ENCODE results near the gene YOD1.

YOD1 gene

DNA sequence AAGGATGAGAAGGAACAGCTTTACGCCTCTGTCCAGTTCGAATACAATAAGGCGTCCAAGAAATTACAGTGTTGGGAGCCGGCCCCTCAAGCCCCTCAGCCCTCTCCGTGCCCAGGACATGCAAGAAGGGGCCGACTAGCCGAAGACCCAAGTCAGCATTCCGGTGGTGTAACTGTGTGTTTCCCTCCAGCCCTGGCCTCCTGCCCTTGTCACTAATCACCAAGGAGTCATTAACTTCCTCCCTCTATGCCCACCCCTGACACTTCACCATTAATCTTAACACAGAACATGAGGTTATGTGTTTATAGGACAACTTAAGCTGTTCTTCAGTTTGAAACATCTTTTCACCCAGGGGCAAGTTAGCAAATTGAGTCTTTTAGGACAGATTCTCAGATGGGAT is 21.2 kb upstream of the YOD1 start:
- no peak for DNase-seq (ENCODE audit: low read depth)

DNA sequence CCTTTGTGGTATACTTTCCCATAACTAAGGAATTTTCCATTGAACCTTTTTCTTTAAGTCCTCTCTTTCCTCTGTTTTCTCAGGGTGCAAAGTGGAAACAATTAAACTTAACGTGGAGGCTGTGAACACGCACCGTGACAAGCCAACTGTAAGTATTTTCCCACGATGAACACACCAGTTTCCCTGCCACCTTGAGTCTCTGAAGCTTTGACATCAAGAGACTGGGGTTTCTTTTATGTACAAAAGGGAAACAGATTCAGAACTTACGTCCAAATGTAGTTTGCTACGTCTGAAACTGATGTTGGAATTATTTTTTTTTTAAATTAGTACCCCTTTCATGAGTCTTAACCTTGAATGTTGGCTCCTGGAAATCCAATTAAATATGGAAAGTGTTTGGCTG is 20.4 kb upstream of the YOD1 start:
- DNase-seq (ENCODE audit: low read depth): no peak

DNA sequence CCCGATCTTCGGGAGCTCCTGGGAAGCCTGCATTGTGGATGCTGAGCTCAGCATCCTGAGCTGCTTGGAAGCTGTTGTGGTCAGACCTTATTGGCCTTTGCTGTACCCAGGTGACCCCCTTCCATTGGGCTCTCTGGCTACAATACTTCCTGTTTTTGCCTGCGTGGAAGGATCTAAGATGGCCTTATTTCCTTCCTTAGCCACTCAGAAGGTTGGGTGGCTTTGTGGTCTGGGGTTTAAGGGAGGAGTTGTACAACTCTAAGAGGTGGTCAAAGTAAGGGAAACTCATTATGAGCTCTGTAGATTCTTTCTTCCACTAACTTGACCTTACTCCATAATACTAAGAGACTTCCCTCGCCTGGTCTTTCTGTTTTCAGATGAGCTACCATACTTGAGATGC is 19.8 kb upstream of the YOD1 start:
- no peak for DNase-seq (ENCODE audit: low read depth)

- DNase-seq (ENCODE audit: low read depth): no peak
Observed at GRCh38 chr1:207069858-207070506, 19.0 kb upstream of the YOD1 start.

DNA sequence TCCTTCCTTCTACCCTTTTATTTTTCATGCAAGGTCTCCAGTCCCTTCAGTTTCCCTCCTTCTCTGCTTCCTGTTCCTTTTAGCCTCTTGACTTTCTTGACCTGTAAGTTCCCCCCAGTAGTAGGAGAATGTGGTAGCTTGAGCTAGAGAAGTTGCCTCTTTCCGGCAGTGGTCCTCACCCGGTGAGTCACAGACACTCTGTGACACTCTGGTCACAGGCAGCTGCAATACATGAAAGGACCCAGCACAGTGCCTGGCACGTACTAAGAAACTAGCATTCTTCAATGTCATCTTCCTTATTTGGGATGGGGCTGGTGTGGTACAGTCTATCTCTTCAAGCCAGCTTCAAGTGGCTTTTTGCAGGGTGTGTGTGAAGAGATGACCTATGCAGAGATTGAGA is 18.1 kb upstream of the YOD1 start:
- no peak for DNase-seq (ENCODE audit: low read depth)

GRCh38 chr1:207067665-207068064 is 16.7 kb upstream of the YOD1 start:
- no peak for DNase-seq (ENCODE audit: low read depth)

DNA sequence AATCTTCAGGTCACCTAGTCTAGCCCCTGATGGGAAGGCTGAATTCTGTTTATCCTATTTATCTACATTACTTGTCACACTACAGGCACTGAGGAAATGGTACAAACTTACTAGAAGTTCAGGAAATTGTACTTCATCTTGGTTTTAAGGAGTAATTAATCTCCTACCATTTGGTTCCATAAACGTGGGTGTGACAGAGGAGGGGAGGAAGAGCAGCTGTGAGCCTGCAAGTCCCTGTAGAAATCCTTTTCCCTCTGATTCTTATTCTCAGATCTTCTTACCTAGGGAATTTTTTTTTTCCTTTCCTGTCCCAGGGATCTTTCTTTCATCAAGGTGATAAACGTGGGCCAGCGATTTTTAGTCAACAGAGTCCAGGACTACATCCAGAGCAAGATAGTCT is 16.2 kb upstream of the YOD1 start:
- DNase-seq (ENCODE audit: low read depth): no peak

GRCh38 chr1:207064561-207064960 is 13.6 kb upstream of the YOD1 start:
- DNase-seq (ENCODE audit: low read depth): no peak

- no peak for DNase-seq (ENCODE audit: low read depth)
Observed at GRCh38 chr1:207063014-207063413, 12.0 kb upstream of the YOD1 start.

DNA sequence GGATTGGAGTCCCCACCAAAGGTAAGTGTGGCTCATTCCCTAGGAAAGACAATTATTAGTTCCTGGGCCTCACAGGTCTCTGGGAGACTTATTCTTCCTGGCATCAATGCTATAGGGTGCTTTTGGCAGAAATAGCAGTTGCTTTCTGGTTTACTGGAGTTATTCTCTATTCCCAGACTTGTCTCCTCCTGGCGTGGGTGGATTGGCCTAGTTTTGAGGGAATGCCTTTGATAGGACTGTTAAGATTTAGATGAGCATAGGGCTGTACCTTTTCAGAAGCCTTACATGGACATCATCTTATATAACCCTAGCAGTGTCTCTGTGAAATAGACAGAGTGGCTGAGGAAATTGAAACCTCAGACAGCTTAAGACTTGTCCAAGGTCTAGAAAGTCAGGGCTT is 11.1 kb upstream of the YOD1 start:
- DNase-seq (ENCODE audit: low read depth): no peak

DNA sequence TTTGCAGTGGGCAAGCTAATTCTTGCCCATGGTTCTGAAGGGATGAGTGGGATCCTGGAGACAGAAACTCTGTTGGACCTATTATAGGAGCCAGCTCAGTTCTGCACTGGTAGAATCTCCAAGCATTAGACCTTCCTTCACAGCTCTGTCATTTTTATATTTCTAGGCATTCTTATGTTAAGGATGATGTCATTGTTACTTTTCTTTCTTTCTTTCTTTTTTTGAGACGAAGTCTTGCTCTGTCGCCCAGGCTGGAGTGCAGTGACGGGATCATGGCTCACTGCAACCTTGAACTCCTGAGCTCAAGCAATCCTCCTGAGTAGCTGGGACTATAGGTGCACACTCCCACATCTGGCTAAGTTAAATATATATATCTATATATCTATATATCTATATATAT is 9.6 kb upstream of the YOD1 start:
- DNase-seq (ENCODE audit: low read depth): no peak

DNA sequence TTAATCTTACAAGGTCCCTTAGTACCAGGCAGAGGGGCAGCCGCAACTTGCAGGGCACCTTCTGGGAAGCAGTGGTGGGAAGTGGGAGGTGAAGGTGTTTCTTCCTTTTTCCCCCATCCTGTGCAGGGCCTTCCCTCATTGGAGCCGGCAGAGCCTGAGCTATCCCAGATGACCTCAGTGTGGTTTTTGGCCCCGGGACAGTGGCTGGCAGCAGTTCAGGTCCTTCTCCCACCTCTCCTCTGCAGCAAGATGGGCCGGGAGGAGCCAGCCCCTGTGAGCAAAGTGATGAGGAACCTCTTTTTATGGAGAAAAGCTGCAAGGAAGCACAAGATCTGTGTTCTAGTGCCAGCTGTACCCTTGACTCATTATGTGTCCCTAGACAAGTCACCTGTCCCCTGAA is 8.9 kb upstream of the YOD1 start:
- DNase-seq (ENCODE audit: low read depth): no peak

DNA sequence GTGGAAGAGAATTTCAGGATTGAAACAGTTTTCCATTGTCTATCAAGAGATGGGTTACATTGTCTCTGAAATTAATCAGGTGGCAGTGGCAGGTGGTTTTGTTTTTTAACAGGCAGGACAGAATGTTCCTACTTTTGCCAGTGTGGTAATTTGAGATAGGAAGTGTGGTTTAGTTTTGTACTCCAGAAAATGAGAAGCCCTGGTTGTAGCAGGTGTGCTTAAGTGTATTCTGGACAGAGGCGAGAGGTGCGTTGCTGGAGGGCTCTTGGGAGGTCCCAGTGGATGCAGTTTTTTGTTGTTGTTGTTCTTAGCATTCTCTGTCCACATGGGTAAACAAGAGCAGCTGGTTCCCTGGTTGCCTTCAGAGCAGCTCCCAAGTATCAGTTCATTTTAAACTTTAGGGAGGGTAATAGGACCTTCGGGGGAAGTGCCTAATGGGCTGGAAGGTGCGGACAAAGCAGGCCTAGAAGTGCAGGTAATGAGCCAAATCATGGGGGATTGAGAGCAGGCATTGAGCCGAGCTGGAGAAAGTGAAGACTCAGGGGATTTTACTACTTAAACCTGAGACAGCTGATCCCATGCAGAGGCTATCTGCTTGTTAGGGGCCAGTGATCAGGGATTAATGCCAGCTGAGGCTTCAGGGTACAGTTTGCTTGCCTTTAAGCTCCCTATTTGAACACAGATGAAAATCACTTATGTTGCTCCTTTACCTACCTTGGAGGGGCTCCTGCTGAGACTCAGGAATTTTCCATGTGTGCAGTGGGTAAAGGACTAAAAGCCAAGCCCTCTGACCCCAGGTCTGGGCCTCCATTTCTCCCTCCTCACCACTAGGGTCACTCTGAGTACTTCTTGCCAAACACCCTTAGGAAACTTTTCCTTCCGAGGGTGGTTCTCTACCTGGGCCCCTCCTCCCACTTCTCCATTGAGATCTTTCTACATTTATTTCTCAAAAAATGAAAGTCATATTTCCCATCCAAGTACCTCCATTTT is 8.2 kb upstream of the YOD1 start:
- DNase-seq (ENCODE audit: low read depth): no peak

DNA sequence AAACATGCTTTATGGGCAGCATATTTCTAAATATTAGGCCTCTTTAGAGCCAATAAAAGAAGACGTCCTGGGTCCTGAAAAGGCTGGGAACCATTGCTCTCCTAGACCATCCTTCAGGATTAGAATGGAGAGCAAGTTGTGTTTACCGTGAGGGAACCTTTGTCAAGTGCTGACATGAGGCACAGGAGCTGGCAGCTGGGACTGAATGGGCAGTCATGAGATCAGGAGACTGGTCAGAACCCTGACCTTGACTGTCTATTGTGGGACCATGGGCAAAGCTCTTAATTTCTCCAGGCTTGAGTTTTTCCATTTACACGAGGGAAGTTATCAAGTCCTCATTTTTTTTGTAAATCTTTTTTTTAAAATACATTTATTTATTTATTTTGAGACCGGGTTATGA is 7.2 kb upstream of the YOD1 start:
- DNase-seq (ENCODE audit: low read depth): no peak

DNA sequence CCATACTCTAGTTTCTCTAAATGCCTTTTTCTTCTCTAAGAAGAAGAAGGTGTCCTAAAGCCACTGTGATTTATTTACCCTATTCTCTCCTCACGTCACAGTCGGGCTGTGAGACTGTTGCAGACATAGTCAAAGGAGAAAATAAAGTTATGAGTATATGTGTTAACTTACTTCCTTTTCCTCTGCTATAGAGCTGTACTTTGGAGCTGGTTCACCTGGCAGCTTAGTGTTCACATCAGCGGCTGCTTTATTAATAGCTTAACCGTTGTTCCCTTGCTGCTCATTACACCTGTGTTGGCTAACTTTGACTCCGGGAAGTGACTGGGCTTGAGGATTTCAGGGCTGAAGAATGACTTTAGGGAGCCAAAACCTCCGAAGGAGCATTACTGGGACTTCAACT is 5.7 kb upstream of the YOD1 start:
- DNase-seq (ENCODE audit: low read depth): no peak

- DNase-seq (ENCODE audit: low read depth): no peak
Observed at GRCh38 chr1:207055386-207056001, 4.5 kb upstream of the YOD1 start.

DNA sequence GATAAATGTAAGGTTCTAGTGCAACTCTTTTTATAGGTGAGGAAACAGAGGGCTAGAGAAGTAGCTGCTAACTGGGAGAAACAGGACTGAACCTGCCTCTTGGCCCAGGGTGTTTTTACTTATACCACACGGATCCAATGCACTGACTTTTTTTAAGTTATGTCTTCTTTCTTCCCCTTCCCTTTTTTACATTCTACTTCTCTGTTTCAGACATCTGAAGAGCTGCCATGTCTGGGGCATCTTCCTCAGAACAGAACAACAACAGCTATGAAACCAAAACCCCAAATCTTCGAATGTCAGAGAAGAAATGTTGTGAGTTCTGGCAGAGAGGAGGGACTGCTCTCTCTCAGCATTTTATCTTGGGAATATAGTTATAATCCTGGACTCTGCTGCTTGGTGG is 3.5 kb upstream of the YOD1 start:
- DNase-seq (ENCODE audit: low read depth): no peak

DNA sequence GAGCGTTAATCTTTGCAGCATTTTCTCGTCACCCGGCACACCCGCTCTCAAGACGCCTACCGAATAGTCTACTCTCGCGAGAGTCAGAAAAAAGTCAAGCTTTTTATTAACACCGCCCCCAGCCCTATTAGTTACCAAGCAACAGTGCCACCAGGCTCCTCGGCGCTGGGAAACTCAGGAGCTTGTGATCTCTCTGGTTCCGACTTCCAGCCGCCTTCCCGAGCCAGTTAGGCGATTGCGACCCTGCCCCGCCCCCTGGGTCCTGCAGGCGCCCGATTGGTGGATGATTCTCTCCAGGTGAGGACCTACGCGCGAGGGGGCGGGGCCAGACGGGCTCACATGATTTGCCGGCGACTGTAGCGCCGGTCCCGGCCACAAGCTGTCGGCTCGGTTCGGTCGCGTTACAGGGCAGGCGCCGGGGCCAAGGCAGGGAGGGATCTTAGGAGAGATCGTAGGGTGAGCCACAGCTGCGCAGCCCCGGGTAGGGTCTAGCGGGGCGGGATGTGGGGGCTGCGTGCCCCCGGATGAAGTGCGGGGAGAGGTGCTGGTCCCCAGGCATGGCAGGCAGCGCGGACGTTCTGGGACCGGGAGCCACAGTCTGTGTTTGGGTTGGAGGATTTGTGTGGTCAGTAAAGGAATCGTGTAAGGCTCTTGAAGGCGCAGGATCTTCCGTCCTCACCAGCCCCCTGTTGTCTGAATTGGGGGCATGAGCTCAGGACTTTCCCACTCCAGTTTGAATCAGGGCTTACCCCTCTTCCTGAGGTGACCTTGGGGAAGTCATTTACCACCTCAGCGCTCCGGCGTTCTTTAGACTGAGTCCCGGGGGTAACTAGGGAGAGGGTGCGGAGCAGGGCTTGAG is 2.1 kb upstream of the YOD1 start, which contains the start of gene PFKFB2:
Gene PFKFB2, plus strand, starts transcription at position 365 of the 859 bp plus-strand sequence. CDS start 1,443 bp downstream, outside the sequence.
- DNase-seq (ENCODE audit: low read depth): no peak

GRCh38 chr1:207050480-207051190 is 373 bp downstream of the YOD1 start:
- no peak for DNase-seq (ENCODE audit: low read depth)

GRCh38 chr1:207049974-207050391 is 1.0 kb downstream of the YOD1 start:
- no peak for DNase-seq (ENCODE audit: low read depth)

DNA sequence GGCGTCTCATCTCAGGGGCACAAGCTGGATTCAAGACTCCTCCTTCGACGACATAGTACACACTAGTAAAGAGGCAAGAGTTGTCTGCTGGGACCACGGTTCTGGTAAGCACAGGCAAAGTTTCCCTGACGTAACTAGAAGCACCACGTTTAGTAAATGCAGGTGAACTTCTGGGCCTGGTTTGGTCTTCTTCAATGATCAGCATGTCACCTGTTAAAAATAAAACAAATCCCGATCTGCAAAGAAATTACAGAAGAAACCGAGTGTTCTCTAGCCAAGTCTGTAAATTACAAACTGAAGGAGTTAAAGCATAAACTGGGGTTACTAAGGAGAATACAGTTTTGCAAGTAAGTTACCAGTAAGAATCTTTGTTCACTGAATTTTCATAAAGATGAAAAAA is 1.5 kb downstream of the YOD1 start:
- no peak for DNase-seq (ENCODE audit: low read depth)

Measured in HS-5 (cell line).